ENCODE results near the gene ZG16.

ZG16 gene

DNA sequence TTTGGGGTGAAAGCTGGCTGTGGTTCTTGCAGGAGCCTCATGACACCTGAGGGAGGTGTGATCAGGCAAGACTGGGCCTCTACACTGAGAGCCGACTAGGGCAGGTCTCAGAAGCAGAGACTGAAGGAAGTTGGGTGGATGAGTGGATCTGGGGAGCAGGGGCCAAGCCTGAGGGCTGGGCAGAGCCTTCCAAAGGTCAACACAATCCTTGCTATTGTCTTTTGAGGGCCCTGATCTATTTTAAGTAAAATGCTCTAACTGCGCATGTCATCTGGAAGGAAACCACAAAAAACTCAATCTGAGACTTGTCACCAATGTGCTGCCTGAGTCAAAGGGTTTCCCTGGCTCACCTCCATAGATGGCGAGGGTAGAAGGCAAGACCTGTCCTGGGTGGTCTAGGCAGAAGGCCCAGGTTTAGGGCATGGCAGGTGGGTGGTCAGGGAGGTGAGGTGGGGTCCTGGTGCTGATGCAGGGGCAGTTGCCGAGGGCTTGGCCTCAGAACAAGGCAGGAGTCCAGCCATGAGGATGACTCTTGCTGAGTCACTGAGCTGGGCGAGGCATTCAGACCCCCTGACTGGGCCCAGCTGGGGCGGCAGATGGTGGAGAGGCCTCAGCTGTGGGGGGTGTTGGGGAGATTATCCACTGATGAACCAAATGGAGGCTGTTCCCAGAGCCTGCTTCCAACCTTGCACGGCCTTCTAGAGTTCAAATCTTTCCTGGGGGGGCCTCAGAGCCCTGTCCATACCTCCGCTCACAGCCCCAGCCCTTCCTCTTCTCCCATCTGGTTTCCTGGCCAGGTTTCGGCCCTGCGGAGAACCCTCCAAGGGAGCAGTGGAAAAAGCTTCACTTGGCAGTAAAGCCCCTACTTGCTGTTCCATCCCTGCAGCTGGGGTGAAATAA is 47.3 kb downstream of the ZG16 start:
- DNase-seq (ENCODE audit: low read depth), result peak; percentile 72

DNA sequence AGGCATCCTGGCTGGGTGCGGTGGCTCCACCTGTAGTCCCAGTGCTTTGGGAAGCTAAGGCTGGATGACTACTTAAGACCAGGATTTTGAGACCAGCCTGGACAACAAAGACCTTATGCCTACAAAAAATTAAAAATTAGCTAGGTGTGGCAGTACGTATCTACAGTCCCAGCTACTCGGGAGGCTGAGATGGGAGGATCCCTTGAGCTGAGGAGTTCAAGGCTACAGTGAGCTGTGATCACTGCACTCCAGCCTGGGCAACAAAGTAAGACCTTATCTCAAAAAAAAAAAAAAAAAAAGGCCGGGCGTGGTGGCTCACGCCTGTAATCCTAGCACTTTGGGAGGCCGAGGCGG is 48.3 kb downstream of the ZG16 start:
- DNase-seq (ENCODE audit: low read depth), result no peak

GRCh38 chr16:29830774-29831173 is 52.7 kb downstream of the ZG16 start:
- DNase-seq (ENCODE audit: low read depth), result no peak

DNA sequence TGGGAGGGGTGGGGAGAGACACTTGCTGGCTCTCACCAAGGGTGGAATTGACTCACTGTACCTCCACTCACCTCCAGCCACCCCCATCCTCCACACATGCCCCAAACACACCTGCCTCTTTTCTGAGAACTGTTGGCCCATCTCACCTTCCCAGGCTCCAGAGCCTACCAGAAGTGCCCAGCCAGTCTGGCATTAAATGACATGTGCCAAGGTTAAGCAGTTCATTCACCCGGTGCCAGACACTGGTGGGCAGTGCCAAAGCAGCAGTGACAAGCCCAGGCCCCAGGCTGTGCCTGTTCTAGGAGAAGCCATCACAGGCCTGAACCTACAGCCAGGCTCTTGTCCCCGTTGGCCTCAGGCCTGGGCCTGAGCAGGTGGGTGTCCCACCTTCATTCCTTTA is 53.4 kb downstream of the ZG16 start:
- no peak for DNase-seq (ENCODE audit: low read depth)

Data from amniotic epithelial cell (primary cell).